ENCODE data around the gene CRTAP. TPM values are rescaled to one million over a fixed set of nuclear protein-coding genes. Genes with fewer than 3 reads are reported as not detected.
"Not testable (repeated sequence)": the region's sequence is repeated elsewhere in the genome, so short reads cannot be mapped to it uniquely, and the experiment has no call there.

CRTAP gene
- total RNA-seq, 2 donors from 2014 or later, result 164 to 166 TPM

- no peaks in the 10 kb centered on the region for H3K36me3 ChIP-seq (ENCODE audit: control insufficient read depth, insufficient read depth, low read length)
- H3K9me3 Mint-ChIP-seq, result no peaks in the 10 kb centered on the region
- H3K9me3 ChIP-seq (ENCODE audit: control insufficient read depth, low read length), result no peaks in the 10 kb centered on the region
- no peak overlapping the region for H3K4me3 Mint-ChIP-seq
- no peak overlapping the region for H3K4me3 ChIP-seq (ENCODE audit: low read length)
- no peaks in the 10 kb centered on the region for H3K36me3 Mint-ChIP-seq (ENCODE audit: low read depth)
- TF ChIP-seq CTCF (conservative IDR thresholded peaks at IDR 0.05), result no peak
- H3K4me1 ChIP-seq (ENCODE audit: control insufficient read depth, insufficient read depth, low read length), result no peaks in the 10 kb centered on the region
- H3K27me3 ChIP-seq (ENCODE audit: control insufficient read depth, insufficient read depth, low read length, poor library complexity, severe bottlenecking), result no peaks in the 10 kb centered on the region
- 78% methylated on average over 3 of the region's 3 CpGs; no CpG with 5 or more reads in 1 of the 2 experiments for WGBS, 2 experiments (ENCODE audit: insufficient coverage in 1 of 2, insufficient read length in 1 of 2)
- H3K4me1 Mint-ChIP-seq, result no peaks in the 10 kb centered on the region
- H3K9ac ChIP-seq (ENCODE audit: extremely low read depth, low read length, poor library complexity, severe bottlenecking), result no peak overlapping the region
- H3K27ac ChIP-seq (ENCODE audit: low read depth, low read length), result no peak overlapping the region
- H3K27ac Mint-ChIP-seq, result no peak overlapping the region
- DNase-seq, result no peak
- no peaks in the 10 kb centered on the region for H3K27me3 Mint-ChIP-seq (ENCODE audit: insufficient read depth)
Measured at GRCh38 chr3:33155301-33155700, 41.5 kb downstream of the CRTAP start.

- Mint-ChIP-seq H3K9me3 (no peaks in the 10 kb centered on the region), H3K27ac (no peak overlapping the region), H3K27me3 (ENCODE audit: insufficient read depth) (no peaks in the 10 kb centered on the region), H3K4me1 (no peaks in the 10 kb centered on the region), H3K36me3 (ENCODE audit: low read depth) (no peaks in the 10 kb centered on the region), H3K4me3 (no peak overlapping the region)
- DNase-seq, result no peak
- H3K9ac ChIP-seq (ENCODE audit: extremely low read depth, low read length, poor library complexity, severe bottlenecking), result no peak overlapping the region
- no peaks in the 10 kb centered on the region for H3K27me3 ChIP-seq (ENCODE audit: control insufficient read depth, insufficient read depth, low read length, poor library complexity, severe bottlenecking)
- 88 to 92% methylated on average over 4 of the region's 4 CpGs for WGBS, 2 experiments (ENCODE audit: insufficient coverage in 1 of 2, insufficient read length in 1 of 2)
- no peak overlapping the region for H3K4me3 ChIP-seq (ENCODE audit: low read length)
- TF ChIP-seq CTCF (conservative IDR thresholded peaks at IDR 0.05), result no peak
- no peaks in the 10 kb centered on the region for H3K4me1 ChIP-seq (ENCODE audit: control insufficient read depth, insufficient read depth, low read length)
- no peak overlapping the region for H3K27ac ChIP-seq (ENCODE audit: low read depth, low read length)
- H3K9me3 ChIP-seq (ENCODE audit: control insufficient read depth, low read length), result no peaks in the 10 kb centered on the region
- H3K36me3 ChIP-seq (ENCODE audit: control insufficient read depth, insufficient read depth, low read length), result no peaks in the 10 kb centered on the region
Measured at GRCh38 chr3:33159234-33159633, 45.4 kb downstream of the CRTAP start.

GRCh38 chr3:33159981-33160380 is 46.2 kb downstream of the CRTAP start:
- no peaks in the 10 kb centered on the region for H3K36me3 ChIP-seq (ENCODE audit: control insufficient read depth, insufficient read depth, low read length)
- DNase-seq, result no peak
- no peak overlapping the region for H3K9ac ChIP-seq (ENCODE audit: extremely low read depth, low read length, poor library complexity, severe bottlenecking)
- WGBS, 2 experiments (ENCODE audit: insufficient coverage in 1 of 2, insufficient read length in 1 of 2), result 87 to 100% methylated on average over 2 to 3 of the region's 3 CpGs
- Mint-ChIP-seq H3K9me3 (no peaks in the 10 kb centered on the region), H3K36me3 (ENCODE audit: low read depth) (no peaks in the 10 kb centered on the region), H3K27ac (no peak overlapping the region), H3K4me3 (no peak overlapping the region), H3K27me3 (ENCODE audit: insufficient read depth) (no peaks in the 10 kb centered on the region), H3K4me1 (no peaks in the 10 kb centered on the region)
- no peak for TF ChIP-seq CTCF (conservative IDR thresholded peaks at IDR 0.05)
- no peaks in the 10 kb centered on the region for H3K4me1 ChIP-seq (ENCODE audit: control insufficient read depth, insufficient read depth, low read length)
- no peaks in the 10 kb centered on the region for H3K27me3 ChIP-seq (ENCODE audit: control insufficient read depth, insufficient read depth, low read length, poor library complexity, severe bottlenecking)
- H3K9me3 ChIP-seq (ENCODE audit: control insufficient read depth, low read length), result no peaks in the 10 kb centered on the region
- no peak overlapping the region for H3K27ac ChIP-seq (ENCODE audit: low read depth, low read length)
- no peak overlapping the region for H3K4me3 ChIP-seq (ENCODE audit: low read length)

- not testable (repeated sequence) for H3K4me1 Mint-ChIP-seq; H3K9ac ChIP-seq (ENCODE audit: extremely low read depth, low read length, poor library complexity, severe bottlenecking); H3K4me1 ChIP-seq (ENCODE audit: control insufficient read depth, insufficient read depth, low read length); H3K27me3 ChIP-seq (ENCODE audit: control insufficient read depth, insufficient read depth, low read length, poor library complexity, severe bottlenecking); H3K36me3 Mint-ChIP-seq (ENCODE audit: low read depth); DNase-seq; H3K27me3 Mint-ChIP-seq (ENCODE audit: insufficient read depth); H3K9me3 ChIP-seq (ENCODE audit: control insufficient read depth, low read length); H3K27ac Mint-ChIP-seq; H3K4me3 ChIP-seq (ENCODE audit: low read length); H3K27ac ChIP-seq (ENCODE audit: low read depth, low read length); H3K36me3 ChIP-seq (ENCODE audit: control insufficient read depth, insufficient read depth, low read length); H3K4me3 Mint-ChIP-seq; H3K9me3 Mint-ChIP-seq
- 83 to 90% methylated on average over 2 to 4 of the region's 5 CpGs for WGBS, 2 experiments (ENCODE audit: insufficient coverage in 1 of 2, insufficient read length in 1 of 2)
Measured at GRCh38 chr3:33162621-33163020, 48.8 kb downstream of the CRTAP start.
